HG02571 (cell line): Measurements from ENCODE around the gene MARS1.
"Not testable (repeated sequence)": the region's sequence is repeated elsewhere in the genome, so short reads cannot be mapped to it uniquely, and the experiment has no call there.

Experiments
- ATAC-seq: cut with Tn5 transposase; IDR thresholded peaks from one replicate; pipeline ENCODE4 v1.9.1; 2021; ENCODE audit warnings: mild to moderate bottlenecking, moderate library complexity; ENCODE audit not compliant: unreplicated experiment

MARS1 gene

DNA sequence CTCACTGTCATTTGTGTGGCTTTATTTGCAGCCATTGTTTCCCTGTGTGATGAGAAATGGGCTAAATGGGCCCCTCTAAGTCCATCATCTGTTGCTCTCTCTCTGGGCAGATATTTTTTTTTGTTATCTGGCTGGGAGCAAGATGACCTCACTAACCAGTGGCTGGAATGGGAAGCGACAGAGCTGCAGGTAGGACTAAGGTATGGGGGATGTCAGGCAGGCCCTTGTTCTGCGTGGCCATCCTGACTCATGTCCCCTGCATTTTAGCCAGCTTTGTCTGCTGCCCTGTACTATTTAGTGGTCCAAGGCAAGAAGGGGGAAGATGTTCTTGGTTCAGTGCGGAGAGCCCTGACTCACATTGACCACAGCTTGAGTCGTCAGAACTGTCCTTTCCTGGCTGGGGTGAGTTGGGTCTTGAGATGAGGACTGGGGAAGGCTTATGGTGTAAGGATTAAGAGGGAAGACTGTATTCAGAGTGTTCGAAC, 1.3 kb downstream of the MARS1 start:
- no peak for ATAC-seq

DNA sequence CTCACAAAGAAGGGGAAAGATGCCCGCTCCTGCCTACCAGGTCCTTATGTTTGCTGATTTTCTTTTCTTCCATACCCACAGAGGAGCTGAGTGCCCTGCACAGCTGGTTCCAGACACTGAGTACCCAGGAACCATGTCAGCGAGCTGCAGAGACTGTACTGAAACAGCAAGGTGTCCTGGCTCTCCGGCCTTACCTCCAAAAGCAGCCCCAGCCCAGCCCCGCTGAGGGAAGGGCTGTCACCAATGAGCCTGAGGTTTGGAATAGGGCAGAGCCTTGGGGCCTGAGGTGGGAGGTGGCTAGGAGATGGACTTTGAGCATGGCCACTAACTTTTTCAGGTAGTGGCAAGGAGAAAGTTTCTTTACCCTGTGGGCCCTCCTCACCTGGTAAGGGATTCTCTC, 2.3 kb downstream of the MARS1 start:
- no peak for ATAC-seq

DNA sequence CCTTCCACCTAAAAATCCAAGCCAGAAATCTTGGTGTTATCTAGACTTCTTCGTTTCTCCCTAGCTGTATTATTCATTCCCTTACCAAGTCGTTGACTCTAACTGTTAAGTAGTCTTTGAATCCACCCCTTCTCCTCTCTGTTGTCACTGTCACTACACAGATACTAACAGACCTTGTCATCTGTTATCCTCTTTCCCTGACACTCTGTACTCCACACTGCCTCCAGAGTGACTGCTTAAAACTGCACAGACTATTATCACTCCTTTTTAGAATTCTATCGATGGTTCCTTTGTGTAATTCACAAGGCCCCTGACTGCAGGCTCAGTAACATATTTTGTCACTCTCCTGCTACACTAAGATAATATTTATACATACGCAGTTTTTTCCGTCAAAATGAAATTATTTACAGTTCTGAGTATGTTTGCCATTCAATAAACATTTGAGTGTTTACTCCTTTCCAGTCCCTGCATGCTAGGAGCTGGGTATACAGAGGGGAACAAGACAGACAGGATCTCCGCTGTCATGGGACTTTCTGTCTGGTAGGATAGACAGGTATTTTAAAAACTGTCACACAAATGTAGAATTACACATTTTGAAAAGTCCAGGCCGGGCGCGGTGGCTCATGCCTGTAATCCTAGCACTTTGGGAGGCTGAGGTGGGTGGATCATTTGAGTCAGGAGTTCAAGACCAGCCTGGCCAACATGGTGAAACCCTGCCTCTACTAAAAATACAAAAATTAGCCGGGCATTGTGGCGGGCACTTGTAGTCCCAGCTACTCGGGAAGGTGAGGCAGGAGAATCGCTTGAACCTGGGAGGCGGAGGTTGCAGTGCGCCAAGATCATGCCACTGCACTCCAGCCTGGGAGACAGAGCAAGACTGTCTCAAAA, 3.8 kb downstream of the MARS1 start:
- ATAC-seq, result no peak

DNA sequence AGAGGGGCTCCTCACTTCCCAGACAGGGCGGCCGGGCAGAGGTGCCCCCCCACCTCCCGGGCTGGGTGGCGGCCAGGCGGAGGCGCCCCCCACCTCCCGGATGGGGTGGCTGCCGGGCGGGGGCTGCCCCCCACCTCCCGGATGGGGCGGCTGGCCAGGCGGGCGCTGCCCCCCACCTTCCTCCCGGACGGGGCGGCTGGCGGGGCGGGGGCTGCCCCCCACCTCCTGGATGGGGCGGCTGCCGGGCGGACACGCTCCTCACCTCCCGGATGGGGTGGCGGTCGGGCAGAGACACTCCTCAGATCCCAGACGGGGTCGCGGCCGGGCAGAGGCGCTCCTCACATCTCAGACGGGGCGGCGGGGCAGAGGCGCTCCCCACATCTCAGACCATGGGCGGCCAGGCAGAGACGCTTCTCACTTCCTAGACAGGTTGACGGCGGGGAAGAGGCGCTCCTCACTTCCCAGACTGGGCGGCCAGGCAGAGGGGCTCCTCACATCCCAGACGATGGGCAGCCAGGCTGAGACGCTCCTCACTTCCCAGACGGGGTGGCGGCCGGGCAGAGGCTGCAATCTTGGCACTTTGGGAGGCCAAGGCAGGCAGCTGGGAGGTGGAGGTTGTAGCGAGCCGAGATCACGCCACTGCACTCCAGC, 7.3 kb downstream of the MARS1 start:
- not testable (repeated sequence) for ATAC-seq

DNA sequence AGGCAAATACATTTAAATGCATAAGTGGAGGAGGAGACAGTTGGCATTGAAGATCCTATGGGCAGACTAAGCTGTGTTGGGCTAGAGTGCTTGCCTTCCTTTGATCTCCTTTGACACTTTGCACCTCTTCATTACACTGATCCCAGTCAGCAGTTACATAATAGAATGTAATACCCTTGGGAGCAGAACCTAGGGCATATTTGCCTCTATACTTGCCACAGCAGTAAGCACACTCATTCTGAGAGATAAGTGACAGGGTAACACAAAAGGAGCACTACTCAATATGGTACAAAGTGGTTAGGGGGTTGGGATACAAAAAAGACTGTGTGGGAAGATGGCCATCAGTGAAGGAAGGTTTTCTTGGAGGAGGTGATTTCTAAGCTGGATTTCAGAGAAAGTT, 9.0 kb downstream of the MARS1 start:
- ATAC-seq, result no peak

DNA sequence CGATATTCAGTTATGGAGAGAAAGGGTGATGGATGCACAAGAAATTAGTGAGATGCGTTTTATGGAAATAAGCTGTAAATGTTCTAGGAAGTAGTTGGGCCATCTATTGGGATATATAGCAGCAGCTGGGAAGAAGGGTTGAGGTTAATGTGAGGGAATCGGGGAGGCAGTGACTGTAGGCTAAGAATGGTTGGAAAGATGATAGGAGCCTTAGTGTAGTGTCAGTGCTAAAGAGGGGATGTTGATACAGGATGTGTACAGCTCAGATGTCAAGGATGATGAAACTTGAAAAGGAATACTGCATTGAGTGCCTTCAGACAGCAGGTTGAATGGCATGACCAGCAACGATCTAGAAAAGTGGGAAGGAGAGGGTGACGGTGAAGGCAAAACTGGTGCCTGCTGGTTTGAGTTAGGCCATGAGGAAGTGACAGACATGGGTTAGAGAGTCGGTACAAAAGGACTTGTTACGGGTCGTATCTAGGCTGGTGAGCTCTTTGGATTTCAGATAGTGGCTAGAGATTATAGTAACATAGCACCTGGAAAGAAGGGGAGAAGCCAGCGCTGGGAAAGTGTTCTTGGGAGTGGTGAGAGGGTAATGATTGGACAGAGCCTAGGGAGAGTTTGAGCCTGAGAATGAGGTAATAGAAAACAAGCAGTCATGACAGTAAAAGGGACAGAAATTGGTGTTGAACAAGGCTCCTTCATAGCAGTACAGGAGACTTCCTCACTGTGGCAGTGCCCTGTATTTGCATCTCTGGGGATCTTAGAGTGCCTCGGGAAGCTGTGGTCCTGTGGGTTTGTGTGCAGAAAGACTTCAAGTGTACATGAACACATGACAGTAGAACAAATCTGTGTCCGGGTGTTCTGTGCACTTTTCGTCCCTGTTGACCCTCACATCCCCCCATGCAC, 9.6 kb downstream of the MARS1 start:
- ATAC-seq, result no peak

DNA sequence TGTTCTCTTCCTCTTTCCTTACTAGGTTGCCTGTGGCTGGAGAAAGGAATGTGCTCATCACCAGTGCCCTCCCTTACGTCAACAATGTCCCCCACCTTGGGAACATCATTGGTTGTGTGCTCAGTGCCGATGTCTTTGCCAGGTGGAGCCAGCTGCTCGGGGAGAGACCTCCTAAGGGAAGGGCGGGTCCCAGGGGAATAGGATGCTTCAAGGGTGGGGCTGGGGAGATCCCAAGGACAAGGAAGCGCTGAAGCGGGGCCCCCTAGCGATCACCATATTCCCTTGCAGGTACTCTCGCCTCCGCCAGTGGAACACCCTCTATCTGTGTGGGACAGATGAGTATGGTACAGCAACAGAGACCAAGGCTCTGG, 10.2 kb downstream of the MARS1 start:
- ATAC-seq, result no peak

DNA sequence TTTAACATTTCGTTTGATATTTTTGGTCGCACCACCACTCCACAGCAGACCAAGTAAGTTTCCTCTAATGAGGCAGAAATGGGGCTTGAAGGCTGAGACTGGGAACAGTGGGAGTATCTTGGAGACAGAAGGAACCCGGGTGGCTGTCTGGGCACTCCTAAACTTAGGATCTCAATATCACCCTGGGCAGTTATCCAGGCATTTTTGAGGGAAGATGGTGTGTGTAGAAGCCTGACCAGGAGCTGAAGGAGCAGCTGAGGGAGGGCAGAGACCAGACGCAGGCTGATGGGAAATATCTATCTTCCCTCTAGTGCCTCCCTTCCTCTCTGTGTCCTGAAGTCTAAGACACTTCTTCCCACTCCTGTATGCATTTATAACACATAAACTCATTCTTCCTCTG, 10.7 kb downstream of the MARS1 start:
- ATAC-seq, result no peak

DNA sequence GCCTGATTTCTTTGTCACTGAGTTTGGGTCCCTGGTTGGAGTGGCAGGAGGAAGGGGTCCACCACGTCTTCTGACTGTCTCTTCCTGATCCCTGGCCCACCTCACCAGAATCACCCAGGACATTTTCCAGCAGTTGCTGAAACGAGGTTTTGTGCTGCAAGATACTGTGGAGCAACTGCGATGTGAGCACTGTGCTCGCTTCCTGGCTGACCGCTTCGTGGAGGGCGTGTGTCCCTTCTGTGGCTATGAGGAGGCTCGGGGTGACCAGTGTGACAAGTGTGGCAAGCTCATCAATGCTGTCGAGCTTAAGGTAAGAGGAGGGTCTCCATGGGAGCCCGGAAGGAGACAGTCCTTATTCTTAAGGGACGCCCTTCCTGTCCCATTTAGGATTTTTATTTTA, 12.3 kb downstream of the MARS1 start:
- ATAC-seq, result no peak

DNA sequence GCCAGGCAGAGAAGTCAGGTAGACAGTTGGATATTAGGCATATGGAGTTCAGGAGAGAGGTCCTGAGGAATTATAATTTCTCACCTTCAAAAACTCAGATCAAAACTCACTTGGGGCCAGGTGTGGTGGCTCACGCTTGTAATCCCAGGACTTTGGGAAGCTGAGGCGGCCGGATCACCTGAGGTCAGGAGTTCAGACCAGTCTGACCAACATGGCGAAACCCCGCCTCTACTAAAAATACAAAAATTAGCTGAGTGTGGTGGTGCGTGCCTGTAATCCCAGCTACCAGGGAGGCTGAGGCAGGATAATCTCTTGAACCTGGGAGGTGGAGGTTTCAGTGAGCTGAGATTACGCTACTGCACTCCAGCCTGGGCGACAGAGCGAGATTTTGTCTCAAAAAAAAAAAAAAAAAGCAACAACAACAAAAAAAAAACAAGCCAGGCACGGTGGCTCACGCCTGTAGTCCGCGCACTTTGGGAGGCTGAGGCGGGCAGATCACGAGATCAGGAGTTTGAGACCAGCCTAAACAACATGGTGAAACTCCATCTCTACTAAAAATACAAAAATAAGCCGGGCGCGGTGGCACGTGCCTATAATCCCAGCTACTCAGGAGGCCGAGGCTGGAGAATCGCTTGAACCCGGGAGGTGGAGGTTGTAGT, 14.6 kb downstream of the MARS1 start:
- ATAC-seq, result not testable (repeated sequence)

DNA sequence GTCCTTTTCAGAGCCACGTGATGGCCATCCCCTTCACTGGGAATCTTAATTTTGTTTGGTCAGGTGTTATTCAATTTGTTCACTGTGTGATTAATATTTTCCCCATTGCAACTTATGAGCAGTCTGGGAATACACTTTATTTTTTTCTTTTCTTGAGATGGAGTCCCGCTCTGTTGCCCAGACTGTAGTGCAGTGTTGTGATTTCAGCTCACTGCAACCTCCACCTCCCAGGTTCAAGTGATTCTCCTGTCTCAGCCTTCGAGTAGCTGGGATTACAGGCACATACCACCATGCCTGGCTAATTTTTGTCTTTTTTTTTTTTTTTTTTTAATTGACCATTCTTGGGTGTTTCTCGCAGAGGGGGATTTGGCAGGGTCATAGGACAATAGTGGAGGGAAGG, 18.7 kb downstream of the MARS1 start:
- not testable (repeated sequence) for ATAC-seq

DNA sequence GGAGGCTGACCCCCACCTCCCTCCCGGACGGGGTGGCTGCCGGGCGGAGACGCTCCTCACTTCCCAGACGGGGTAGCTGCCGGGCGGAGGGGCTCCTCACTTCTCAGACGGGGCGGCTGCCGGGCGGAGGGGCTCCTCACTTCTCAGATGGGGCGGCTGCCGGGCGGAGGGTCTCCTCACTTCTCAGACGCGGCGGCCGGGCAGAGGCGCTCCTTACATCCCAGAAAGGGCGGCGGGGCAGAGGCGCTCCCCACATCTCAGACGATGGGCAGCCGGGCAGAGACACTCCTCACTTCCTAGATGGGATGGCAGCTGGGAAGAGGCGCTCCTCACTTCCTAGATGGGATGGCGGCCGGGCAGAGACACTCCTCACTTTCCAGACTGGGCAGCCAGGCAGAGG, 19.9 kb downstream of the MARS1 start:
- not testable (repeated sequence) for ATAC-seq

DNA sequence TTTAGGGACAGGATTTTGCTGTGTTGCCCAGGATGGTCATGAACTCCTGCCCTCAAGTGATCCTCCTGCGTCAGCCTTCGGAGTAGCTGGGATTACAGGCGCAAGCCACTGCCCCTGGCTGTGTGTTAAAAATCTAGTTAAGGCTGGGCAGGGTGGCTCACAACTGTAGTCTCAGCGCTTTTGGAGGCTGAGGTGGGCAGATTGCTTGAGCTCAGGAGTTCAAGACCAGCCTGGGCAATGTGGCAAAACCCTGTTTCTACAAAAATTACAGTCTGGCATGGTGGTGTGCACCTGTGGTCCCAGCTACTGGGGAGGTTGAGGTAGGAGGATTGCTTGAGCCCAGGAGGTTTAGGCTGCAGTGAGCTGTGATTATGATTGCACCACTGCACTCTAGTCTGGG, 23.3 kb downstream of the MARS1 start:
- ATAC-seq, result no peak

DNA sequence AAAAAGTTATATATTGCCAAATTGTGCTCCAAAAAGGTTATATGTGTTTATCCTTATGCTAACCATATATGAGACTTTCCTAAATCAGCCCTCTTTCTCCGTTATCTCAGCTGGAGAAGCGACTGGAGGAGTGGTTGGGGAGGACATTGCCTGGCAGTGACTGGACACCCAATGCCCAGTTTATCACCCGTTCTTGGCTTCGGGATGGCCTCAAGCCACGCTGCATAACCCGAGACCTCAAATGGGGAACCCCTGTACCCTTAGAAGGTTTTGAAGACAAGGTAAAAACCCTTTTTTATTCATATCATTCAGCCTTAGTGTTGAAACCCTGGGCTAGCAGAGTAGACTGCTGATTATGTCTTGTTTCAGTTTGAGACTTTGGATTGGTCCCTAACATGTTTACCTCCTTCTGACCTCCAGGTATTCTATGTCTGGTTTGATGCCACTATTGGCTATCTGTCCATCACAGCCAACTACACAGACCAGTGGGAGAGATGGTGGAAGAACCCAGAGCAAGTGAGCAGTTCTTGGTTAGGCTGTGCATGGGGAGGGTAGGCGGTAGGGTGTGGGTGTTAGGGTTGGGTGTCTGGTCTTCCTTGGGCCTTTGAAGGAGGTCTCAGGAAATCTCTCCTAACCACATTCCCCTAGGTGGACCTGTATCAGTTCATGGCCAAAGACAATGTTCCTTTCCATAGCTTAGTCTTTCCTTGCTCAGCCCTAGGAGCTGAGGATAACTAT, 23.9 kb downstream of the MARS1 start:
- no peak for ATAC-seq

DNA sequence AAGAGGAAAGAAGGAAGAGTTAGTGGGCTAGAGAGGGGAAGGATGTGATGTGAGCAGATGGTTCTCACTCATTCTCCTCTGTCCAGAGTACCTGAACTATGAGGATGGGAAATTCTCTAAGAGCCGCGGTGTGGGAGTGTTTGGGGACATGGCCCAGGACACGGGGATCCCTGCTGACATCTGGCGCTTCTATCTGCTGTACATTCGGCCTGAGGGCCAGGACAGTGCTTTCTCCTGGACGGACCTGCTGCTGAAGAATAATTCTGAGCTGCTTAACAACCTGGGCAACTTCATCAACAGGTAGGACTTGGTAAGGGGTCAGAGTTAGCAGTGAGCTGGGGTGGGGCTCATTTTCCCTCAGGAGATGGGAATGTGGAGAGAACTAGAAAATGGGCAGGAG, 24.8 kb downstream of the MARS1 start:
- ATAC-seq, result no peak

DNA sequence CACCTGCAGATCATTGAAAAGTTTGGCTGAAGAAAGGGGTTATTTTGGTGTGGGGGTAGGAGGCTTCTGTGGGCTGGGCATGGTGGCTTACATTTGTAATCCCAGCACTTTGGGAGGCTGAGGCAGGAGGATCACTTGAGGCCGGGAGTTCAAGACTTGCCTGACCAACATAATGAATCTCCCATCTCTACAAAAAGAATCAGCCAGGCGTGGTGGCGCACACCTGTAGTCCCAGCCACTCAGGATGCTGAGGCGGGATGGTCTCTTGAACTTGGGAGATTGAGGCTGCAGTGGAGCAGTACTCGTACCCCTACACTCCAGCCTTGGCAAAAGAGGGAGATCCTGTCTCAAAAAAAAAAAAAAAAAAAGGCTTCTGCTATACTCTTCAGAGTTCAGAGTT, 25.4 kb downstream of the MARS1 start:
- no peak for ATAC-seq

DNA sequence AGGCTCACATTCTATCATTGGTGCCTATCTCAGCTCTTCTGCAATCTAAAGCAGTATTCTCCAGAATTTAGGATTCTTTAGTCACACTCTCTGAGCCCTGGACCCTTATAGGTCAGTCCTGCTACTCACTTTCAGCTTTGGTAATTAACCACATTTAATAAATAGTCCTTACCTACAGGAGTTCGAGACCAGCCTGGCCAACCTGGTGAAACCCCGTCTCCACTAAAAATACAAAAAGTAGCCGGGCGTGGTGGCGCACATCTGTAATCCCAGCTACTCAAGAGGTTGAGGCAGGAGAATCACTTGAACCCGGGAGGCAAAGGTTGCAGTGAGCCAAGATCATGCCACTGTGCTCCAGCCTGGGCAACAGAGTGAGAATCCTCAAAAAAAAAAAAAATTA, 25.8 kb downstream of the MARS1 start:
- not testable (repeated sequence) for ATAC-seq

DNA sequence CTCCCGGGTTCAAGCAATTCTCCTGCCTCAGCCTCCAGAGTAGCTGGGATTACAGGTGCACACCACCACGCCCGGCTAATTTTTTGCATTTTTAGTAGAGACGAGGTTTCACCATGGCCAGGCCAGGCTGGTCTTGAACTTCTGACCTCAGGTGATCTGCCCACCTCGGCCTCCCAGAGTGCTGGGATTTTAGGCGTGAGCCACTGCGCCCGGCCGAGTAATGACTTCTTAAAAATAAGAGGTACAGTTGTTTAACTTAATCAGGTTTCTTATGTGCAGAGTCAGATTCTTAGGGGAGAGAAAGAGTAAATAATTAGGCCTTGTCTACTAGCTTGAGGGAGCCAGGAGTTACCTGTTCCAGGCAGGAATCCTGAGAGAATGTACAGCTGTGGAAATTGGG, 26.4 kb downstream of the MARS1 start:
- ATAC-seq, result not testable (repeated sequence)

DNA sequence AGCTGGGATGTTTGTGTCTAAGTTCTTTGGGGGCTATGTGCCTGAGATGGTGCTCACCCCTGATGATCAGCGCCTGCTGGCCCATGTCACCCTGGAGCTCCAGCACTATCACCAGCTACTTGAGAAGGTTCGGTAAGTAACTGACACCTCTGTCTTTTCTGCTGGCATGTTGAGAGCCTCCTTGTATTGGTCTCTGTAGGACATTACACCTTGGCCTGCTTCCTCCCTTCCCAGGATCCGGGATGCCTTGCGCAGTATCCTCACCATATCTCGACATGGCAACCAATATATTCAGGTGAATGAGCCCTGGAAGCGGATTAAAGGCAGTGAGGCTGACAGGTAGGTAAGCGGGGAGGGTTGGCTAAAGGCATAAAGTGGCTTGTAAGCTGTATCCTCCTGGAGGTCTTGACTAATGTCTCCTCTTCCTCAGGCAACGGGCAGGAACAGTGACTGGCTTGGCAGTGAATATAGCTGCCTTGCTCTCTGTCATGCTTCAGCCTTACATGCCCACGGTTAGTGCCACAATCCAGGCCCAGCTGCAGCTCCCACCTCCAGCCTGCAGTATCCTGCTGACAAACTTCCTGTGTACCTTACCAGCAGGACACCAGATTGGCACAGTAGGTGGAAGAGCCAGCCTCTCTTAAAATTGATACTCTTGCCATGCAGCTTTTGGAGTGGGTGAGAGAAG, 27.0 kb downstream of the MARS1 start:
- no peak for ATAC-seq
